ENCODE results near the gene MAPT. TPM values are rescaled to one million over a fixed set of nuclear protein-coding genes. Genes with fewer than 3 reads are reported as not detected.

Gene MAPT
- total and polyA plus RNA-seq, 2 of the 13 experiments (the other 11 are each of a cell fraction or from before 2014, with no cell fraction given) = 2.1 to 2.8 TPM

- H3K27me3 ChIP-seq (ENCODE audit: control insufficient read depth in 1 of 2, insufficient read depth in 2 of 2, low read length in 2 of 2) = no peaks in the 10 kb centered on the region
- H3K4me1 ChIP-seq (ENCODE audit: insufficient read depth, low read length) = no peaks in the 10 kb centered on the region
- H3K9me3 ChIP-seq (ENCODE audit: low read length) = no peaks in the 10 kb centered on the region
- no peak overlapping the region for H3K9ac ChIP-seq (ENCODE audit: insufficient read depth, low read depth, low read length)
- POLR2A ChIA-PET = no interaction called here
- no peak overlapping the region for H3K27ac ChIP-seq (ENCODE audit: extremely low read length, insufficient read depth, low read length)
- CTCF ChIA-PET (ENCODE audit: low intra/inter-chr PET ratio, low total read pairs) = no interaction called here
- WGBS (ENCODE audit: low lambda C conversion rate) = 100% methylated on average over 3 of the region's 3 CpGs
- no peak for TF ChIP-seq ZNF503 (CRISPR knock-in tag; IDR thresholded peaks at IDR 0.05)
- 0 out of 4 replicates have a peak, but pooled peaks of 1 of the 2 experiments have one; percentile 29 for TF ChIP-seq POLR2A (IDR thresholded peaks at IDR 0.05; ENCODE audit: insufficient read depth in 1 of 2, low read depth in 2 of 2, low read length in 2 of 2)
- H3K36me3 ChIP-seq (replicated peaks in 1 of 2; ENCODE audit: control insufficient read depth in 1 of 2, insufficient read depth in 2 of 2, low read length in 2 of 2) = peaks cover 56 to 95% of the 10 kb centered on the region in 2 experiments
- H3K79me2 ChIP-seq (ENCODE audit: insufficient read depth, low read length) = no peaks in the 10 kb centered on the region
- DNase-seq (ENCODE audit: low spot score) = no peak
- in situ Hi-C loops (cut with HindIII; ENCODE audit: extremely low pct_ligation_motif_present, low pct_unique_long_range_greater_than_20kb) (no loop called here), intact Hi-C loops (cut with micrococcal nuclease; ENCODE audit: unreplicated experiment) (no loop called here)
- no peak overlapping the region for H3K4me3 ChIP-seq (replicated peaks in 1 of 3; ENCODE audit: insufficient read depth in 1 of 3, low read depth in 2 of 3, low read length in 3 of 3)
- no peak overlapping the region for H2AFZ ChIP-seq (ENCODE audit: low read length)
- BruUV-seq (replicated peaks) = no TSS peak
- no peaks in the 10 kb centered on the region for H4K20me1 ChIP-seq (ENCODE audit: insufficient read depth, low read length)
- no peak for FAIRE-seq
- H3K4me2 ChIP-seq (ENCODE audit: low read depth, low read length) = no peak overlapping the region
- no peak for ATAC-seq
These were observed 139.0 kb downstream of the MAPT start for GRCh38 chr17:46033392-46033791.

- Histone ChIP-seq H4K20me1 (ENCODE audit: insufficient read depth, low read length) (no peaks in the 10 kb centered on the region), H3K27me3 (ENCODE audit: control insufficient read depth in 1 of 2, insufficient read depth in 2 of 2, low read length in 2 of 2) (no peaks in the 10 kb centered on the region), H3K4me1 (ENCODE audit: insufficient read depth, low read length) (no peaks in the 10 kb centered on the region), H3K79me2 (ENCODE audit: insufficient read depth, low read length) (no peaks in the 10 kb centered on the region), H2AFZ (ENCODE audit: low read length) (no peak overlapping the region), H3K4me2 (ENCODE audit: low read depth, low read length) (no peak overlapping the region), H3K36me3 (replicated peaks in 1 of 2; ENCODE audit: control insufficient read depth in 1 of 2, insufficient read depth in 2 of 2, low read length in 2 of 2) (peaks cover 69 to 99% of the 10 kb centered on the region in 2 experiments), H3K4me3 (replicated peaks in 1 of 3; ENCODE audit: insufficient read depth in 1 of 3, low read depth in 2 of 3, low read length in 3 of 3) (no peak overlapping the region), H3K27ac (ENCODE audit: extremely low read length, insufficient read depth, low read length) (no peak overlapping the region), H3K9ac (ENCODE audit: insufficient read depth, low read depth, low read length) (no peak overlapping the region), H3K9me3 (ENCODE audit: low read length) (no peaks in the 10 kb centered on the region)
- no peak for ATAC-seq
- no peak for DNase-seq (ENCODE audit: low spot score)
- intact Hi-C loops (cut with micrococcal nuclease; ENCODE audit: unreplicated experiment) = no loop called here
- in situ Hi-C loops (cut with HindIII; ENCODE audit: extremely low pct_ligation_motif_present, low pct_unique_long_range_greater_than_20kb) = no loop called here
- ChIA-PET POLR2A (no interaction called here), CTCF (ENCODE audit: low intra/inter-chr PET ratio, low total read pairs) (no interaction called here)
- no TSS peak for BruUV-seq (replicated peaks)
- 100% methylated on average over 3 of the region's 3 CpGs for WGBS (ENCODE audit: low lambda C conversion rate)
- no peak for FAIRE-seq
- TF ChIP-seq, protein P1, sequence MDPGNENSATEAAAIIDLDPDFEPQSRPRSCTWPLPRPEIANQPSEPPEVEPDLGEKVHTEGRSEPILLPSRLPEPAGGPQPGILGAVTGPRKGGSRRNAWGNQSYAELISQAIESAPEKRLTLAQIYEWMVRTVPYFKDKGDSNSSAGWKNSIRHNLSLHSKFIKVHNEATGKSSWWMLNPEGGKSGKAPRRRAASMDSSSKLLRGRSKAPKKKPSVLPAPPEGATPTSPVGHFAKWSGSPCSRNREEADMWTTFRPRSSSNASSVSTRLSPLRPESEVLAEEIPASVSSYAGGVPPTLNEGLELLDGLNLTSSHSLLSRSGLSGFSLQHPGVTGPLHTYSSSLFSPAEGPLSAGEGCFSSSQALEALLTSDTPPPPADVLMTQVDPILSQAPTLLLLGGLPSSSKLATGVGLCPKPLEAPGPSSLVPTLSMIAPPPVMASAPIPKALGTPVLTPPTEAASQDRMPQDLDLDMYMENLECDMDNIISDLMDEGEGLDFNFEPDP (CRISPR knock-in tag; conservative IDR thresholded peaks at IDR 0.05) = no peak
- TF ChIP-seq ZMYM3 (CRISPR knock-in tag; IDR thresholded peaks at IDR 0.05) = no peak
- TF ChIP-seq RBM22 (optimal IDR thresholded peaks at IDR 0.05; ENCODE audit: low read length) = peak; percentile 39
- TF ChIP-seq ZNF777 (CRISPR knock-in tag; IDR thresholded peaks at IDR 0.05) = no peak
- TF ChIP-seq, protein P2, sequence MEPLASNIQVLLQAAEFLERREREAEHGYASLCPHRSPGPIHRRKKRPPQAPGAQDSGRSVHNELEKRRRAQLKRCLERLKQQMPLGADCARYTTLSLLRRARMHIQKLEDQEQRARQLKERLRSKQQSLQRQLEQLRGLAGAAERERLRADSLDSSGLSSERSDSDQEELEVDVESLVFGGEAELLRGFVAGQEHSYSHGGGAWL (CRISPR knock-in tag; IDR thresholded peaks at IDR 0.05) = no peak
- TF ChIP-seq, protein P3, sequence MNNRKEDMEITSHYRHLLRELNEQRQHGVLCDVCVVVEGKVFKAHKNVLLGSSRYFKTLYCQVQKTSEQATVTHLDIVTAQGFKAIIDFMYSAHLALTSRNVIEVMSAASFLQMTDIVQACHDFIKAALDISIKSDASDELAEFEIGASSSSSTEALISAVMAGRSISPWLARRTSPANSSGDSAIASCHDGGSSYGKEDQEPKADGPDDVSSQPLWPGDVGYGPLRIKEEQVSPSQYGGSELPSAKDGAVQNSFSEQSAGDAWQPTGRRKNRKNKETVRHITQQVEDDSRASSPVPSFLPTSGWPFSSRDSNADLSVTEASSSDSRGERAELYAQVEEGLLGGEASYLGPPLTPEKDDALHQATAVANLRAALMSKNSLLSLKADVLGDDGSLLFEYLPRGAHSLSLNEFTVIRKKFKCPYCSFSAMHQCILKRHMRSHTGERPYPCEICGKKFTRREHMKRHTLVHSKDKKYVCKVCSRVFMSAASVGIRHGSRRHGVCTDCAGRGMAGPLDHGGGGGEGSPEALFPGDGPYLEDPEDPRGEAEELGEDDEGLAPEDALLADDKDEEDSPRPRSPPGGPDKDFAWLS (CRISPR knock-in tag; IDR thresholded peaks at IDR 0.05; ENCODE audit: borderline replicate concordance) = no peak
- no peak for TF ChIP-seq ZNF629 (CRISPR knock-in tag; conservative IDR thresholded peaks at IDR 0.05)
- TF ChIP-seq ZSCAN22 (CRISPR knock-in tag; IDR thresholded peaks at IDR 0.05) = no peak
- no peak for TF ChIP-seq ZNF326 (CRISPR knock-in tag; IDR thresholded peaks at IDR 0.05; ENCODE audit: borderline replicate concordance)
- TF ChIP-seq SNAI1 (CRISPR knock-in tag; IDR thresholded peaks at IDR 0.05; ENCODE audit: borderline replicate concordance) = no peak
- TF ChIP-seq RFX1 (IDR thresholded peaks at IDR 0.05) = peak; percentile 38; the same call in 1 of the 2 replicates
- no peak for TF ChIP-seq PPARG (CRISPR knock-in tag; conservative IDR thresholded peaks at IDR 0.05)
These were observed 140.9 kb downstream of the MAPT start for GRCh38 chr17:46035112-46035818.

Data from HepG2 (cell line).